HFF-Myc (cell line): ENCODE results near the gene PILRB.

Source experiments
- DNase-seq: peaks from one replicate; pipeline ENCODE4 v3.0.0-alpha.2; 2011; ENCODE audit warnings: low read depth; ENCODE audit errors: extremely low read depth
- H3K4me3 ChIP-seq: replicated peaks from 2 replicates; pipeline ENCODE4 v1.5.1; 2011; ENCODE audit warnings: low read depth, mild to moderate bottlenecking, control low read depth, low read length
- CTCF ChIP-seq: IDR thresholded peaks from 2 replicates; pipeline ENCODE4 v1.5.1; 2012; ENCODE audit warnings: mild to moderate bottlenecking, low read depth, low read length, control low read depth; ENCODE audit errors: missing control alignments

PILRB gene

DNA sequence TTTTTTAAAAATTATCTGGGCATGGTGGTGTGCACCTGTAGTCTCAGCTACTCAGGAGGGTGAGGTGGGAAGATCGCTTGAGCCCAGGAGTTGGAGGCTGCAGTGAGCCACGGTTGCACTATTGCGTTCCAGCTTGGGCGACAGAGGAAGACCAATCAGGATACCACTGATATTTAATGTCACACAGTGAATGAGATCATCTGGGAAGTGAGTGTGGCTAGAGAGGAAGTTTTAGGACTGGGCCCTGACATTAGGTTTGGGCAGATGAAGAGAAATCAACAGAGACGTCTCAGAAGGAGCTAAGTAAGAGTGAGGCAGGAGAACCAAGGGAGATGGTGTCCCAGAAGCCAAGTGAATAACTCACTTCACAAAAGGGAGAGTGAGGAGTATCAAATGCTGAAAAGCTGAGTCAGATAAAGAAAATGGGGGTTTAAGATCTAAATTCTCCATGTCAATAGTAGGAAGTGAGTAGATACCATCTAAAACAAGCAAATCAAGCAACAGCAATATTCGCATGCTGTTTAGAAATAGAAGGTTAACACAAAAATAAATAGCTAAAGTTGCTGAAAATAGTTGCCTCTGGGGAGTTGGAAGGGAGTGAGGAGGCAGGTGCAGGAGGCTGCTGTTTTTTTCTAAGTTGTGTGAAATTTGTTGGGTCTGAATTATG is 26.8 kb downstream of the PILRB start:
- no peak for TF ChIP-seq CTCF
- no peak overlapping the region for H3K4me3 ChIP-seq
- no peak for DNase-seq

DNA sequence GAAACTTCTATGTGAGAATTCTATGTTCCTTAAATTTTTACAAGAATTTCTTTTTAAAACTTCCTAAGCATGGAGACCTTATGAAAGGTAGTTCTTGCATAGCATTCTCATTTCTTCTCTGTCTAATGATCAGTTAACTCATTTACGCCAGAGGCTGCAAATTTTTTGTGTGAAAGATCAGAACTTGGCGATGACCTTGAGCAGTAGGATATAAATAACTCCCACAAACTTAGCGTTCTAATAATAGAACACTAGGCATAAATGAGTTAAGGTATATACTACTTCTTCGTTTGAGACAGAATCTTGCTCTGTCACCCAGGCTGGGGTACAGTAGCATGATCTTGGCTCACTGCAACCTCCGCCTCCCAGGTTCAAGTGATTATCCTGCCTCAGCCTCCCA is 29.0 kb downstream of the PILRB start:
- H3K4me3 ChIP-seq = no peak overlapping the region
- no peak for DNase-seq
- no peak for TF ChIP-seq CTCF

- no peak for DNase-seq
- no peak overlapping the region for H3K4me3 ChIP-seq
- no peak for TF ChIP-seq CTCF
Measured at GRCh38 chr7:100387695-100388094, 29.8 kb downstream of the PILRB start.

DNA sequence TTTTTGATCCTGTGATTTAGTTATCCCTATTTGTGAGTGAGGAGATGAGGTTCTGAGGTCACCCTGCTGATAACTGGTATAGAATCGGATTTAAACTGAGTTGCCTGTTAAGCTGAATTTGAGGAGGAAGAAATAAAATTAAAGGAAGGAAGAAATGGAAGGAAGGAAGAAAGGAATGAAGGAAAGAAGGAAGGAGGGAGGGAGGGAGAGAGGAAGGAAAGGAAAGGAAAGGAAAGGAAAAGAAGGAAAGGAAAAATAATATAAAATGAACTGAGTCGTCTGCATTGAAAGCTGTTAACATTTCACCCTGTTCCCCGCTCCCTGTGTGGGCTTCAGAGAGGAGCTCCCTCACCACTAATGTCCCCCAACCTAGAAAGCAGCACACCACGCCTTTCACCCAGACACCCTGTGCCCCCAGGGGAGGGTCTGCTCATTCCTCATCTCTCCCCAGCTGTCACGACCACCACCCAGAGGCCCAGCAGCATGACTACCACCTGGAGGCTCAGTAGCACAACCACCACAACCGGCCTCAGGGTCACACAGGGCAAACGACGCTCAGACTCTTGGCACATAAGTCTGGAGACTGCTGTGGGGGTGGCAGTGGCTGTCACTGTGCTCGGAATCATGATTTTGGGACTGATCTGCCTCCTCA is 31.6 kb downstream of the PILRB start:
- no peak for DNase-seq
- H3K4me3 ChIP-seq = no peak overlapping the region
- no peak for TF ChIP-seq CTCF

GRCh38 chr7:100390286-100391009 is 32.5 kb downstream of the PILRB start:
- no peak overlapping the region for H3K4me3 ChIP-seq
- TF ChIP-seq CTCF = no peak
- DNase-seq = no peak

GRCh38 chr7:100393233-100393905 is 35.5 kb downstream of the PILRB start:
- no peak for TF ChIP-seq CTCF
- H3K4me3 ChIP-seq = no peak overlapping the region
- no peak for DNase-seq
